Hepatic stellate cell (primary cell): ENCODE results near the gene SLC9A9.
"Not testable (repeated sequence)": the region's sequence is repeated elsewhere in the genome, so short reads cannot be mapped to it uniquely, and the experiment has no call there.

Source experiments
- DNase-seq: peaks from one replicate; pipeline ENCODE4 v3.0.0; 2011; ENCODE audit warnings: low spot score

SLC9A9 gene

DNA sequence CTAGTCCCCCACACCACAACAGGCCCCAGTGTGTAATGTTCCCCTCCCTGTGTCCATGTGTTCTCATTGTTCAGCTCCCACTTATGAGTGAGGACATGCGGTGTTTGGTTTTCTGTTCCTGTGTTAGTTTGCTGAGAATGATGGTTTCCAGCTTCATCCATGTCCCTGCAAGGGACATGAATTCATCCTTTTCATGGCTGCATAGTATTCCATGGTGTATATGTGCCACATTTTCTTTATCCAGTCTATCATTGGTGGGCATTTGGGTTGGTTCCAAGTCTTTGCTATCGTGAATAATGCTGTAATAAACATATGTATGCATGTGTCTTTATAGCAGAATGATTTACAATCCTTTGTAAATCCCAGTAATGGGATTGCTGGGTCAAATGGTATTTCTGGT lies 152.9 kb downstream of the SLC9A9 start:
- not testable (repeated sequence) for DNase-seq

DNA sequence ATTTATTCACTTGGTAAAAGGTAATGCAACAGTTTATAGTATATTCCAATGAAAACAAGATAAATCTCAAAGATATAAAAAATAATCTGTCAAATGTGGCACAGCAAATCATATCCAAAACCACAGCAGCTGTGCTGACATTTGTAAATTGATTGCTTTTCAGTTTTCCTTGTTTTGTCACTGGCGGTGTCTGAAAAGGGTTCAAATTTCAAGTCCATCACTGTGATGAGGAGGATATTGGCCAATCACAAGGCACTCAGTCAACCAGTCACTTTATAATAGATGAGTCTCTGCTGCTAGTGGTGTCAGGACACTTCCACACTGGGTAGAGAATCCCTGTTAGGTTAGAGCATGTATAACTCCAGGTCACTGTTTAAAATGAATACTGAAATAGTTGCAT lies 154.8 kb downstream of the SLC9A9 start:
- no peak for DNase-seq

DNA sequence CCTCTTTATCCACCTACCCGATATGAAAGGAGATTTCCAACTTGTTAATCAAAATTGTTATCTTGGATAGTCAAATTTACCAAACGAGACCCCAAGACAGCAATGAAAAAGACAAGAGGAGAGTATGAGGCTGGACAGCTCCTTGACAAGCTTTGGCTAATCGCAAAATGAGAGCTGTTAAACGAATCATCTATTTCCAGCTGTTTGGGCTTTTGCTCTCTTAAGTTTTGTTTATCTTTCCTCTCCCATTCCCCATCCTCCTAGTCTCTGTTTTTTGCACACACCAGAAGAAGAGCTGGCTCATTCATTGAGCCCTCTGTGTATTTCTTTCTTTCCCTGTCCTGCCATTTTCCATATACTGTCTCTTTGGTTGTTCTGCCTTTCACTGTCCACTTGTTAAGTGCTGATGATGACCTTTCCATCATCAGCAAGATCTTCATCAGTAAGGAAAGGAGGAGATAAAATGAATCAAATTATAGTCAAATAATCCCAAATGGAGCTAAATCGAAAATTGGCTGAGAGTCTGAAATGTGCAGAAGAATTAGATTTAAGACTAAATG lies 161.6 kb downstream of the SLC9A9 start:
- no peak for DNase-seq

DNA sequence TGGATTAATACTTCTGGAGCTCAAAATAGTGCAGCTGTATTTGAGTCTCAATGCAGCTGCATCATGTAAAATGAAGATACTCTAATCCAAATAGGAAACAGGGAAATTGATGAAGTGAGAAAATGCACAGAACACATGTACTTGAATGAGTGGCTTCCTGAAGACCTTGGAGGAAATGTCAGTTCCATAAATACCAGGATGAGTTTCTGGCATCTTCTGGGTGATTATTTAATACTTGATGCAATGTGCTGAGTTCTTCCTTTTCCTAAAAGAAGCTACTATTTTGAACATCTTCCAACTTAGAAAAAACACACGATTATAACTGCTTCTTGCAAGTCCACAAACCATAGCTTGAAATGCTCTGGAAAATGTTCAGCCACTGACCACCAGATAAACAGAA lies 162.8 kb downstream of the SLC9A9 start:
- DNase-seq: no peak

DNA sequence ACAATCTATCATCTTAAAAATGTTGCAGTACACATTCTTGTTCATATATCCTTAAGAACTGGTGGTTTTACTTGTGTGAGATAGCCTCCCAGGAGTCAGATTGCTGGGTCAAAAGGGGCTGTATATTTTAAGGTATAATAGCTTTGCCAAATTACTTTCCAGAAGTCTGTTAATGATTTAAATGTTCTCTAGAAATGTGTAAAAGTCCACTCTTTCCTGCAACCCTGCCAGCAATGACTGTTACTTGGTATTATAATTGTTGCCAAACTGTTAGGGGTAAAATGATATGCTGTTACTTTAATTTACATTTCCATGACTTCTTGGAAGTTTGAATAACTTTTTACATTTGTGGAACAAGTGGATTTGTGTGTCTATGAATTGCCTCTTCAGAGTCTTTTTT lies 170.8 kb downstream of the SLC9A9 start:
- DNase-seq: no peak

DNA sequence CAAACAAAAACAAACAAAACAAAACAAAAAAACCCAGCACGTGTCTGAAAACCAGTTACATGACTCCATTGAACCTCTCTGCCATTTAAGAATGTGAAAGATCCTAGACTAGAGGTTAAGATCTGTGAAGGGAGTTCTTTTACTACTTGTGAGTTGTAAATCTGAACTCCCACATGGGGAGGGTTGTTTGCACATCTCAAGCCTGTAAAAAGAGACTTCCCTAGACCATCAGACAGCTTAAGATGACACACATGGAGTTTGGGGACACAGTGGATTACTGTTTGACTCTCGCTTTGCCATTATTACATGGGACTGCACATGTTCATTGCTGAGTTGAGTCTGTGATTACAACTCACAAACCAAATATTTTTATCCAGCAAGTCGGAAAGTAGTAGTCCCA lies 171.5 kb downstream of the SLC9A9 start:
- no peak for DNase-seq

DNA sequence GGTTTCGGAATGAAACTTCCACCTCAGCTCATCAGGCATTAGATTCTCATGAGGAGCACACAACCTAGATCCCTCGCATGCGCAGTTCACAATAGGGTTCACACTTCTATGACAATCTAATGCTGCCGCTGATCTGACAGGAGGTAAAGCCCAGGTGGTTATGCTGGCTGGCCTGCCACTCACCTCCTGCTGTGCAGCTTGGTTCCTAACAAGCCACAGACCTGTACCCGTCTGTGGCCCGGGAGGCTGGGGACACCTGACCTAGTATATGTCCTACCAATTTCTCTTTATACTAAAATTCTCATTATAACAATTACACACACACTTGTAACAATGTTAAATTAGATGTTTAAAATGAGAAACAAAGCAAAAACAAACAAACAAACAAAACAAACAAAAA lies 172.2 kb downstream of the SLC9A9 start:
- no peak for DNase-seq

DNA sequence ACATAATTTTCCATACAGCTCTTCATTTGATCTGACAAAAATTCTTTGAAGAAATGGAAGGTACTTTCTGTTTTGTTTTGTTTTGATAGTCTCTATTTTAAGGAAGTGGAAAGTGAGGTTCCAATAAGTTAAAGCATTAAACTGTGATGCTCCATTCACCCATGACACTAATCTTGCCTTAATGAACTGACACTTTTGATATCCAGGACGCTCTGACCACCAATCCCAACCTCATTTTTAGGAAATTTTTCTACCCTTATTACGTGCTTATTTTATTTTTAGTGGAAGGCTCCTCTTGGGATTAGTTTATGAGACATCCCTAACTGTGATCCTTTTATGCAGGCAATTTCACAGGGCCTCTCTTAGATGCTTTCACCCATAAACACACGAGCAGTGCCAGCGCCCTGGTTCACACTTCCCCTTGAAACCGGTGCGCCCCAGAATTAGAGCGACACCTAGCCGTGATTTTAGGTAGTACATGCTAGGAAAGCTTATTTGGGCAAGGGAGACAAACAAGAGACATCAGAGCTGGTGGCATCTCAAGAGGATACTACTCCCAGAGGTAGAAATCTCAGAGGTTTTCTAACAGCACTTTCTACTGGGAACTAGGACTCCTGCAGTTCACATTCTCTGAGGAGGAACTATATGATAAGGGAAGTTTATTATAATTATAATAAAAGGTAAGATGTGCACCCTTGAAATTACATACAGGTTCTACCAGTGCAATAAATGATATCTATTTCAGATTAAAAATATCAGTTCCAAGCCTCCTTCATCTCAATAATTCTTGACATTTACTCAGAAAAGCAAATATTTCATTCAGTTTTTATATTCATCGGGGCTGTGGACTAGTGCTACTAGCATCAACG lies 173.9 kb downstream of the SLC9A9 start:
- peak; percentile 36 for DNase-seq

DNA sequence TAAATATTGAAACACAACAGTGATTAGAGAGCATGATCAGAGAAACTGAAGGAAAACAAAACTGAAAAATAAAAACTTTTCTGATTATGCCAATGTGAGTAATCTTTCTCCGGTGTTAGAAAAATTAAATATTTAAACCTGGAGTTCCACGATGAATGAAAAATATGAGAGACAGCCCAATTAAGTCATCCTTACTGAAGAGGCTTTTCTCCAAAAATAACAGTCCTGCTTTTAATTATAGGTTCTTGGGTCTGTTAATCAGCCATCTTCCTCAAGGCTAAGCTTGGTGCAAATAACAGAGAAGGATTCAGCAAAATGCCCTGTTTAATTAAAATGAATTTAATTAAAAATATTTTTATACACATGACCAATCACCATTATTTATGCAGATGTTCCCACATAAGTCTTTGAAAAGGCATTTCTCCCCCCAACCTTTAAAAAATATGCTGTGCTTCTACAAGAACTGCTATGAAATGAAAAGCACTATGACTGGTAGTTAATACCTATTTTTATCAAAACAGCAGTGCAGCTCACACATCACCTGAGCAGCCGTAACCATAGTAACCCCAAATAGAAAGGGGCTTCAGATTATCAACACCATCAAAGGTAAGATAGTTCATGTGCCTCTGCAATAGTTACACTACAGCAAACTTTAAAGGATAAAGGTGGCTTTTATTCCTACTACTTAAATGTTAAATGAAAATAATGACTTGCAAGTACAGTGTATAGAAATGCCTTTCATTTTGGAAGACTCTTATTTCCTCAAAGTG lies 175.7 kb downstream of the SLC9A9 start:
- DNase-seq: no peak

DNA sequence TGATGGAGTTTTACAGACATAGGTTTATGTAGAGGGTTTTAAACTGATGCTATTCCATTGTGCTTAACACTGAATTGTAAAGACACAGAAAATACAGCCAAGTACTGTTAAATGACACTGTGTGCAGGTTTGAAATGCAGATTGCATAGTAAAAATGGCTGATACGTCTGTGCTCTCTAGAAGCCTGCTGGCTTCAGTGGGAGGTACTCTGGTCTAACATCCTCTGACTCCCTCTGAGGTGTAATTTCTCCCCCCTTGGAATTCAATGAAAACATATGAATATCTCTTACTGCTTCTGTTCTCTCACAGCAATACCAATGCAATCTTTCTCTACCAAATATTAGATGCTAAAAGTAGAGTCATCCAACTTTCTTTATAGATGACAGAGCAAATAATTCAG lies 176.6 kb downstream of the SLC9A9 start:
- DNase-seq: no peak

DNA sequence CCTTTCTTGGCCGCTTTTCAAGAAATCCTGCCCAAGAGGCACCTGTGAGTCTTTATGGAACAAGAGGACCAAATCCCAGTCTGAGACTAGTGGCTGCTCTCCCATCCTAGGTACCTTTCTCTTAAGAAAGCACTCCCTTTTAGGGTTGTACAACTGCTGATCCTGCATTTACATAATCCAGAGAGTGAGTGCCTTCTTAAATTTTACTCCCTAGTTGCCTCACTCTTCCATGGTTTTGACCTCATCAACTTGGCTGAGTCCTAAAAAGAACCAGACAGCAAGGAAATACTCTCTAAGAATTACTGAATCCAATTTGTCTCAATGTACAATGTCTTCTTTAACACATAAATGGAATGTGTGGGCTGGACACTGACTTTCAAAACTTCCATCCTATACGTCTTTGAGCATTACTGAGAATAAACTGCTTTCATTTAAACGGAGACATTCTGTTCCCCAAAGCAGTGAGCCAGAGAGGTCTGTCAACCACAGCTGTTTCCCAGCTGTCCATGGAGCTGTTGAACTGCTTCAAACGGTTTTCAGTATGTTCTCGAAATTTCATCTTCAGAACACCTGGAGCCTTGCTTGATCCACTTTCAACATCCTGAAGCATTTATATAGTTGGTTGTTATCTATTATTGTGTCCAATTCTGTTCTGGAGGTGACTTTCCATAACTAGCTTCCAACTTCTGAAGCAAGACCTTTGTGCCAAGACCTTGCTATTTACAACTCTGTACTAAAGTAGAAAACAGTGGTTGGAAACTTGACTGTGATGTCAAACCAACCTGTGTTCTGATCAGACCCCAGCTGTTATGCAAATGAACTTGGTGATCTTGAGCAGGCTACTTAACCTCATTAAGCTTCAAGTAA lies 179.1 kb downstream of the SLC9A9 start:
- DNase-seq: no peak

DNA sequence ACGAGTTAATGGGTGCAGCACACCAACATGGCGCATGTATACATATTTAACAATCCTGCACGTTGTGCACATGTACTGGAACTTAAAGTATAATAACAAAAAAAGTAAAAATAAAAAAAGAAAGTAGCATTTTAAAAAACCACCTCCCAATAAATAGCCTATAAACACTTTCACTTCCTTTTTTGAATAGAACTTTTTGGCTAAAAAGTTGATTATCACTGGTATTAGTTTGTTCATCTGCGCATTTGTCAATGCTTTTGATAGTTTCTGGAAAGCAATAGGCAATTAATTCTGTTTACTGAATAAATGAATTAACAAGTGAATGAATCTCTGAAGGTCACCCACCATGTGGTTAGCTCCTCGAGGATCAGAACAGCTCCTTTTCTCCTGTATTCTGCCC lies 179.9 kb downstream of the SLC9A9 start:
- DNase-seq: no peak

DNA sequence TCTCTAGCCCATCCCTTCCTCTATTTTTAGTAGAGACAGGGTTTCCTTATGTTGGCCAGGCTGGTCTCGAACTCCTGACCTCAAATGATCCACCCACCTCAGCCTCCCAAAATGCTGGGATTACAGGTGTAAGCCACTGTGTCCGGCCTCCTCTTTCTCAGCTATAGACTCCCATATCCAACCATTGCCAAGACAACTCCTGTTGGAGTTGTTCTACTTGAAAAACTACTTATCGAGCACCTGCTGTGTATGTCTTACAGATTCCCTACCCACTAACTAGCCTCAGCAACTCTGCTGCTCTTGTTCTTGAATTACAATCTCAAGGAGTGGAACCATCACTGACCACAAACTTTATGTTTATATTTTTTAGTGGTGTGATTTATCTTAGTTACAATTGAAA lies 186.6 kb downstream of the SLC9A9 start:
- no peak for DNase-seq

DNA sequence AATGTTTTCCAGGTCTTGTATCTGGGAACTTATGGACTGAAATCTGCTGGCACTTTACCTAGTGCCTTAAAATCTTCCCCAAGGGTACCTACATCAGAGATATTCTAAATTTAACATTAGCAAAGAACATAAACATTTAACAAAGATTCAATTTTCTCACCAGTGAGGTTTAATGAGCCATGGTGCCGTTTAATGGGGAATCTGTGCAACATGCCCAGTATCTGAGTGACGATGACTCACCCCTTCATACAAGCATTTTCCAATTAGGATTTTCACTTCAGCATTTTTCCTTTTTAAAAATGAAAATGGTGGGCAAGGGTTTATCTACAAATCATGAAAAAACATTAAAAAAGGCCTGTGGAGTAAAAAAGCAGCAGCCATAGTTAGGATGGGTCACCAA lies 189.4 kb downstream of the SLC9A9 start:
- DNase-seq: no peak

DNA sequence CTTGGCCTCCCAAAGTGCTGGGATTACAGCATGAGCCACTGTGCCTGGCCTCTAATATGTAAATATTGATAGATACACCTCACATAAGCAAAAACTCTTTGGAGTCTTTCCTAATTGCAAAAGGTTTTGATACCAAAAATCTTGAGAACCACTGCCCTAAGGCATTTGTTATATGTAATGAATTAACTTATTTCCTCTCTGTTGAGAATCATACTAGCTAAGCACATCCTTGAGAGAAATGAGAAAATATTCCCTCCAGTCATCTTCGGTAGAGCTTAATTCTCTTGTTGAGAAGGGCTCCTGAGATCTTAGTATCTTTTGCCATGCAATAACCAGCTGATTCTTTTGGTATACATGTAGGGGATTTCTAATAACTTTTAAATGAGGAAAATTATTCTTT lies 190.2 kb downstream of the SLC9A9 start:
- no peak for DNase-seq

DNA sequence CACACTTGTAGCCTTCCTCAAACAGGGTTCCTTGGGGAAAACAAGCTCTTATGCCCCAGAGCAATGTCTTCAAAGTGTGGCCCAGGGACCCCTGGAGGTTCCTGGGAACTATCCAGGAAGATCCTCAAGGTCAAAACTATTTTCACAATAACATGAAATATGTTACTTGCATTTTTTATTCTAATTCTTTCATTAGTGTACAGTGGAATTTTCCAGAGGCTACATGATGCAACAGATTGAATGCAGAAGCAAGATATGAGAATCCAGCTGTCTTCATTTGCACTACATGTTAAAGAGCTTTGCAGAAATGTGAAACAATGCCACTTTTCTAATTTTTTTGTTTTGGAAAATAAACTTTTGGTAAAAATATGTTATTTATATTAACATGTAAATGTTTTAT lies 190.9 kb downstream of the SLC9A9 start:
- no peak for DNase-seq

DNA sequence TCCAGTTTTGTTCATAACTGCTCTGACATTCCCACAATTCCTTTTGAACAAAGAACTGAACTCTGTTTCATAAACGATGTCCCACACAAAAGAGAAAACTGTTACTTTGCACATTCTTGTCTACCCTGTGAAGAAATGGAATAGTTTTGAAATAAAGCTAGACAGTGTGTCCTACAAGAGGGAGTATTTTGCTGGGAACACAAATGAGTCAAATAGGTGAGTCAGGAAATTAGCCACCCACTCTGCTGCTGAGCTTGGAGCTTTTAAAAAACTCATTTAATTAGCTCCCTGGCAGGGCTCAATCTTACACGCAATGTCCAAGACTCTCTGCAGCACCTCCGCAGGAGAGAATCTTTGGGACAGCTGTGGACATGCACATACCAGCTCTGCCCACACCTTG lies 193.4 kb downstream of the SLC9A9 start:
- no peak for DNase-seq

DNA sequence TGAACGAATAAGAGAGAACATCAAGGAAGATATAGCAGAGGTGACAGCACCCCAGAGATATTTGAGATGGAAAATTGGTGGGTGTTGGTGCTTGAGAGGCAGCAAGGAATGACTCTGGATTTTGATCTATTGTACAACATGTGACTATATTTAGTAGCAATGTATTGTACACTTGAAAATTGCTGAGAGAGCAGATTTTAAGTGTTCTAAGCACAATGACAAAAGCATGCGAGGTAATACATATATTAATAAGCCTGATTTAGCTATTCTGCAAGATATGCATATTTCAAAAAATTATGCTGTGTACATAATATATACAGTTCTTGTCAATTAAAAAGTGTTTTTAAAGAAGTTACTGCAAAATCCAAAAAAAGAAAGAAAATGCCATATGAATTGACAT lies 194.3 kb downstream of the SLC9A9 start:
- no peak for DNase-seq

DNA sequence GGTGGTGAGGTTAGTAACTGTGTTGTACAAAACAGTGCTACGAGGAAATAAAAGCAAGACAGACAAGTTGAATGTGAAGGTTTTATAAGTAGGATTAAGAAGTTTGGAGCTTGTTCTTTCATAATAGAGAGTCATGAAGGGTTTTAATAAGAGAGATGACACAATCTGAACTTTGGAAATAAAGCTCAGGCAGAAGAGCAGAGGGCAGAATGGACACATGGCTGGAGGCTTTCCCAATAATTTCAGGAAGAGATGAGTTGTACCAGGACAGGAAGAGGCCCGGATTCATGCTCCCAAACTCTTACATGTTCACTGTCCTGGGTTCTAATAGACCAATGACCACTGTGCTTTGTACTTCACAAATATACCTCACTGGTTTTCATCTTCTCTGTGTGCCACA lies 194.8 kb downstream of the SLC9A9 start:
- no peak for DNase-seq

DNA sequence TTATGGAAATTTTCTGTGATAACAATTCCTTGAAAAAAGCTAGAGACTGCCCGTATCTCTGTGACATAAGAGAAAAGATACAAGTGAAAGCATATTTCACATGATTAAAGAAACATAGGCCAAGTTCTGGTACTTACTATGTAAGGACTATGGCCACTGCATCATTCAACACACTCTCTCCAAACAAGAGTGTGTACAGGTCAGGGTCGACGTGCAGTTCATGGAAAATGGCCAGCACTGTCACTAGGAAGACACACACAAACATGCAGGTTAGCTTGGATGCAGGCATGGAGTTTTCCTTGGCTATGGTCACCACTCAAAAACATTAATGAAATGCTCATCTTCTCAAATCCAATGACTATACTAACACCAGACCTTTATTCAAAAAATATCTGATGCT lies 196.2 kb downstream of the SLC9A9 start:
- no peak for DNase-seq

DNA sequence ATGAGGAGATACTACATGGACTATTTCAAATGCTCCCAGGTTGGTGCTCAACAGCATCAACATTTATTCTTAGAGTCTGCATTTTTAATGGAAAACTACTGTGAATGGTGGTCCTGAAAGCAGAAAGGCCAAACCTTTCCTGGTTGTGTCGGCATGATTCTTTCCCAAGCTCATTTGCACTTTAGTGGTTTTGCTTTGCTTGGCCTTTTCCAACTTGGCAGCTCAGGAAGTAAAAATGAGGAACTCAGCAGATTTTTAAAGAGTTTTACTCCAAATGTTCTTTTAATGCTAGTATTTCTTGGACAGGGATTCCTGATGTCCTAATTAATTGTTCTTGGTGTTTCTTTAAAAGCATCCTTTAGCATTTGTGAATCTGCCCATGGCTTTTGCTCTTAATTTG lies 197.4 kb downstream of the SLC9A9 start:
- no peak for DNase-seq

DNA sequence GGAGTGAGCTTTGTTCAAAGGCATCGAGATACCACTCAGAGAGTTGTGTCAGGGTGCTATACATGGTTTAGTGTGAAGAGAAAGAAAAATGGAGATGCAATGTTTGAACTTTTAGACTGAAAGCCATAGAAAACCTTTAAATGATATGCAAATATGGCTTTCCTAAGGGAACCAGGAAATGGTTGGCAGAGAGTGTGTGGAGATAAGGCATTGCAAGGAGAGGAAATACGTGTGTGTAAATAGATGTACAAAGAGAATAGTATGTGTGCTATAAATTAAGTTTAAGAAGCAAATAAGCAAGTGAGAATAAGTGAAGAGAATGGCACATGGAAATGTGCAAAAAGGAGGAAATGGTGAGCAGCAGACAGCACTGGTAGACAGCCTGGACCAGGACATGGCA lies 198.1 kb downstream of the SLC9A9 start:
- DNase-seq: no peak
